Tracheal epithelial cell (primary cell): Measurements from ENCODE around the gene OR2H2. TPM values are rescaled to one million over a fixed set of nuclear protein-coding genes. Genes with fewer than 3 reads are reported as not detected.

Experiments
- total RNA-seq: library from RNA; depleted of rRNA; stranded (reverse); fragments of >200 nt; gene quantifications from 2 replicates; pipeline ENCODE4 v1.2.1, GENCODE V29; 2014

Gene OR2H2
- total RNA-seq, result 0.24 TPM in 1 of 2 replicates, not detected in the other

DNA sequence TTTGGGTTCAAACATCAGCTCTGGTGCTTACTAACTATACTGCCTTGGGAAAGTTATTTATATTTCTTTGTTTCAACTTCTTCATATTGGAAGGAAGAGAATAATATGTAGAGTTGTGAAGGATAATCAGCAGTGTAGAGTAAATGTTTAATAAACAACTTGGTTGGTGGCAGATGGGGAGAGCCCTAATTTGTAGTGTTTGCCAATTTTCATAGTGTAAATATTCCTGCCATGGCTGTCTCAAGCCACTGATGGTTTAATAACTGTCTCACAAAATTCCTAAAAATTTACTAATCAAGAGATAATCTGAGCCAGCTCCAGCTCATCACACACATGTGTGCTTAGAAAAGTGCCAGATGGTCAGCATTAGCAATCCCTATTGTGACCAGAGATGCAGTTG, at the start of gene OR2H2:
Gene OR2H2, plus strand, starts transcription at position 301 of the 400 bp plus-strand sequence. CDS start 2,824 bp downstream, outside the sequence.

GRCh38 chr6:29559524-29560287, 25.2 kb upstream of the OR2H2 start, which contains the start of gene UBD:
Gene UBD (minus strand): TSS chr6:29559732. CDS start chr6:29559701, 31 bp downstream.

DNA sequence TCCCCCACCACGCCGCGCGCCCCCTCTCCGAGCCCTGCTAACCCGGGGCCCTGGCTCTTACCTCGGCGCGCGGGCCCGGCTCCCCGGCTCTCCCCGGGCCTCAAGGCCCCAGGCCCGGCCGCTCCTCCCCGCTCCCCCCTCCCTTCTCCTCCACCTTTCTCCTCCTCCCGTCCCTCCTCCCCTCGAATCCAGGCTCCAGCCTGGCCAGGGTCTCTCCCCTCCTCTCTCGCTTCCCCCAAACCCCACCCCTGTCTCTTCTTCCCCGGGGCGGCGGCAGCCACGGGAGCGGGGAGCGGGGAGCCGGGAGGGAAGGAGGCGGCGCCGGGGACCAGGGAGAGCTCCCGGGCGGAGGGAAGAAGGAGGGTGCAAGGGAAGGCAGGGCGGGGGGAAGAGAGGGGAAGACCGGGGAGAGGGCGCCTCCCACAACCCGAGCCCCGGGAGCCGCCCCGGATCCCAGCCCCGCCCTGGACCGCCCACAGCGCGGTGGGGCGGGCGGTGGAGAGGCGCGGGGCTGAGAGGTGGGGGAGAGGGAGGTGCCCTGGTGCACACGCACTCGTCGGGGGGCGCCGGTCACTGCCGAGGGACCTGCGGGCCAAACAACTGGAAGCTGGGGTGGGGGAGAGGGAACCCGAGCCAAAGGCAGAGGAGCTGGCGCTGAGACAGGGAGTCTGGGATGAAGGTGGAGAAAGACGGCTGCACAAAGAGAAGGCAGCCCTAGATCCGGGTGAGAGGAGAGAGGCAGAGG, 48.0 kb downstream of the OR2H2 start, which contains the start of gene GABBR1:
Gene GABBR1, minus strand, starts transcription at position 395 of the 745 bp plus-strand sequence. CDS start 798 bp downstream, outside the sequence.

Other genes starting within 250 kb of the OR2H2 start
- not detected in 2 replicates for gene OR5V1, start 216.3 kb upstream of the OR2H2 start, total RNA-seq
- not detected in 2 replicates for gene OR12D3, start 209.8 kb upstream of the OR2H2 start, total RNA-seq
- gene OR12D2, start 189.5 kb upstream of the OR2H2 start, total RNA-seq, result not detected in 2 replicates
- not detected in 2 replicates for gene OR12D1, start 170.2 kb upstream of the OR2H2 start, total RNA-seq
- not detected in 2 replicates for gene OR10C1, start 145.8 kb upstream of the OR2H2 start, total RNA-seq
- not detected in 2 replicates for gene OR11A1, start 128.1 kb upstream of the OR2H2 start, total RNA-seq
- not detected in 2 replicates for gene OR2H1, start 128.0 kb upstream of the OR2H2 start, total RNA-seq
- gene MAS1L, start 97.2 kb upstream of the OR2H2 start, total RNA-seq, result not detected in 2 replicates
- 9.9 TPM in 1 of 2 replicates, not detected in the other for gene UBD, start 25.4 kb upstream of the OR2H2 start, total RNA-seq
- 4.9 and 9.6 TPM in 2 replicates for gene GABBR1, start 48.1 kb downstream of the OR2H2 start, total RNA-seq
- gene MOG, start 72.0 kb downstream of the OR2H2 start, total RNA-seq, result not detected in 2 replicates
- gene ZFP57, start 96.0 kb downstream of the OR2H2 start, total RNA-seq, result 0.24 and 1.1 TPM in 2 replicates
- 13.4 and 36.6 TPM in 2 replicates for gene HLA-F, start 138.3 kb downstream of the OR2H2 start, total RNA-seq
- 11.1 and 22.0 TPM in 2 replicates for gene HLA-G, start 242.7 kb downstream of the OR2H2 start, total RNA-seq